ENCODE data around the gene RERE.
A peak's percentile ranks its signal among the peaks of the same experiment; 100 is the strongest.

Gene RERE

DNA sequence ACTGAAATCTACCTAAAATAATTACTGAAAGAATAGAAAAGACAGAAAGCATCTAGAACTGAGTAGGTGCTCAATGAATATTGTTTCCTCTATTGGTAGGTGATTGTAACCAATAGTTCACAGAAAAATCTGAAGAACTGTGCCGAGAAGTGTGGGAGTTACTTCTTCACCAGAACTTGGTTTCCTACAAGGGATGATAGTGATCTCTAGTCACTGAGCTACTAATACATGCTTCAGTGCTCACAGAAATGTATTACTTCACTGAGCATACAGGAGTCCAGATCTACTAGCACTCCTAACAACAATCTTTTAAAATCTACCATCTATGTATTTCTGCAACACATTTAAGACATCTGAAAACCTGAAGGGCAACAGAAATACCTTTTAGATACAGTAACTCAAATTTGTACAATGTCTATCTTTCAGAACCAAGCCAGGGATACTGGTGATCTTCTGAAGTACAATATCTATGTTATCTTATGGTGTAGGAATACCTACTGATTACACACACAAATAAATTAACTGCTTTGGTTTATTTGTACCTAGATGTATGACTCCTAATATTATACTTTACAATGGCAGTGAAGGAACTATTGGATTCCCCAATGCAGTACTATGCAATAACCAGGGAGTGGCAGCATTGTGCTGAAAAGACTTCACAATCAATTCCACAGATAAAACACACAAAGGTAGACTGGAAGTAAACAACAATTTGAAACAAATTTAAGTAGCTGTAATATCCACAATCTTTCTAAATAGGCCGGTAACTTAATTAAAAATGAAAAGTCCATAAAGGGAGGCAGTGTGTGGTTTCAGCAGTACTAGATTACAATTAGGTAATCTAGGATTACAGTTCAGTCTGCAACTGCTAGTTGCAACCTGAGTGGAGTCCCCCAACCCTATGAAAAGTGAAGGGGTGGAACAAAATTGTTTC, 256.6 kb downstream of the RERE start:
- H3K4me3 ChIP-seq (ENCODE audit: low read depth in 1 of 2, low read length in 1 of 2), result no peak overlapping the region
- peaks cover 4 to 8% of the 10 kb centered on the region in 2 experiments for H3K4me1 ChIP-seq (ENCODE audit: control insufficient read depth in 1 of 2, insufficient read depth in 1 of 2, low read depth in 1 of 2, low read length in 1 of 2)

DNA sequence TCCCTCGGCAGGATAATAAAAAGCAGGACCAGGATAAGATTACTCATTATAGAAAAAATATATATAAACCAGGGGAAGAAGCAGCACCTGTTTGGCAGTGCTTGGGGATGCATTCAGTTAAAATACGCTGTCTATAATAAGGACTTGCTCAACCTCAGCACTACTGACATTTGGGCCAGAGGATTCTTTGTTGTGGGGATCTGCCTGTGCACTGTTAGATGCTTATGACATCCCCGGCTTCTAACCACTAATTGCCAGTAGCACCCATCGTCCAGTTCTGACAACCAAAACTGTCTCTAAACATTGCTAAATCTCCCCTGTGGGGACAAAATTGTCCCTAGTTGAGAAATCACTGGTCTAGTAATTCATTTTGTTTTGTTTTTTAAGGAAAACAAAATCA, 257.4 kb downstream of the RERE start:
- H3K9me3 ChIP-seq, result no peaks in the 10 kb centered on the region
- no peak overlapping the region for H3K4me3 ChIP-seq (ENCODE audit: low read depth in 1 of 2, low read length in 1 of 2)
- H3K36me3 ChIP-seq, result no peaks in the 10 kb centered on the region
- H3K27ac ChIP-seq, result no peak overlapping the region
- TF ChIP-seq, protein P1, sequence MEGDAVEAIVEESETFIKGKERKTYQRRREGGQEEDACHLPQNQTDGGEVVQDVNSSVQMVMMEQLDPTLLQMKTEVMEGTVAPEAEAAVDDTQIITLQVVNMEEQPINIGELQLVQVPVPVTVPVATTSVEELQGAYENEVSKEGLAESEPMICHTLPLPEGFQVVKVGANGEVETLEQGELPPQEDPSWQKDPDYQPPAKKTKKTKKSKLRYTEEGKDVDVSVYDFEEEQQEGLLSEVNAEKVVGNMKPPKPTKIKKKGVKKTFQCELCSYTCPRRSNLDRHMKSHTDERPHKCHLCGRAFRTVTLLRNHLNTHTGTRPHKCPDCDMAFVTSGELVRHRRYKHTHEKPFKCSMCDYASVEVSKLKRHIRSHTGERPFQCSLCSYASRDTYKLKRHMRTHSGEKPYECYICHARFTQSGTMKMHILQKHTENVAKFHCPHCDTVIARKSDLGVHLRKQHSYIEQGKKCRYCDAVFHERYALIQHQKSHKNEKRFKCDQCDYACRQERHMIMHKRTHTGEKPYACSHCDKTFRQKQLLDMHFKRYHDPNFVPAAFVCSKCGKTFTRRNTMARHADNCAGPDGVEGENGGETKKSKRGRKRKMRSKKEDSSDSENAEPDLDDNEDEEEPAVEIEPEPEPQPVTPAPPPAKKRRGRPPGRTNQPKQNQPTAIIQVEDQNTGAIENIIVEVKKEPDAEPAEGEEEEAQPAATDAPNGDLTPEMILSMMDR (IDR thresholded peaks at IDR 0.05), result no peak
- no peaks in the 10 kb centered on the region for H3K27me3 ChIP-seq
- peaks cover 4 to 8% of the 10 kb centered on the region in 2 experiments for H3K4me1 ChIP-seq (ENCODE audit: control insufficient read depth in 1 of 2, insufficient read depth in 1 of 2, low read depth in 1 of 2, low read length in 1 of 2)

More for the DNA sequence above, 256.6 kb downstream of the RERE start:
- TF ChIP-seq, protein P1 (IDR thresholded peaks at IDR 0.05), result peak; percentile 95
- Histone ChIP-seq H3K9me3 (no peaks in the 10 kb centered on the region), H3K27me3 (no peaks in the 10 kb centered on the region), H3K36me3 (no peaks in the 10 kb centered on the region), H3K27ac (no peak overlapping the region)

DNA sequence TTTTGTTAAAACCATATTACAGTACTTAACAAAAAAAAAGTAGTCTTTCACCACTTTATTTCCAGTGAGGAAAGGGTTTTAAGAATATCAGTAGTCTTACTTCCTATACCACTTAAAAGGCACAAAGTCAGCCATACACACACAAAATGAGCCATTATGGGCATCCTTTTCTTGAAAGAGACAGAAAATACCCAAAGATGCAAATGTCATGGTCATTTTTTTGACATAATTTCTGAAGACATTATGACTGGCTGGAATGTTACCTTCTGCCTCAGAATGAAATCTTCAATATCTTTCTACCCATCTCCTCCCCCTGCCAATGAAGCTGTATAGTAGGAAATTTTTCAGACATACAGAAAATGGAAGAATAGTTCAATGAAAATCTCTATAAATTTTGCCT, 261.9 kb downstream of the RERE start:
- no peak overlapping the region for H3K4me3 ChIP-seq (ENCODE audit: low read depth in 1 of 2, low read length in 1 of 2)
- H3K9me3 ChIP-seq, result no peaks in the 10 kb centered on the region
- H3K36me3 ChIP-seq, result no peaks in the 10 kb centered on the region
- peaks cover 0 to 4% of the 10 kb centered on the region in 2 experiments for H3K4me1 ChIP-seq (ENCODE audit: control insufficient read depth in 1 of 2, insufficient read depth in 1 of 2, low read depth in 1 of 2, low read length in 1 of 2)
- H3K27me3 ChIP-seq, result no peaks in the 10 kb centered on the region
- no peak overlapping the region for H3K27ac ChIP-seq
- TF ChIP-seq, protein P1 (IDR thresholded peaks at IDR 0.05), result no peak

DNA sequence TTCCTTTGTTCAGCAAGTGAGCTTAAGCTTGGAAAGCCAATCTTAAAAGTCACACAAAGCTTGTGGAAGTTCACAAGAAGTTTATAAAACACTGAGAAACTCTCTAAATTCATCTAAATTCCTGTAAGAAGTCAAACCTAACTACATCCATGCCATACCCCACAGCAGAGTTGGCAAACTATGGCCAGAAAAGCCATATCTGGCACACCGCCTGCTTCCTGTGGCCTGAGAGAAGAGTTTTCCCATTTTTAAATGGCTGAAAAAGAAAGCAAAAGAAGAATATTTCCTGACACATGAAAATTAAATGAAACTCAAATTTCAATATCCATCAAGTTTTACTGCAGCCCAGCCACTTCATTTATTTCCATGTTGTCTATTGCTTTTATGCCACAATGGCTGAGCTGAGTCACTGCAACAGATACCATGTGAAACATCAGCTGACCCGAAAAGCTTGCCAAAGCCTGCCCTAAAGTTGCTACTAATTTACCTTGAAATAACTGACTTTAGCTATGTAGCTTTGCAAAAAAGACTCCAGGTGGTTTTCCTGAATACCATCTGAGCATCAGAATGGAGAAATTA, 262.4 kb downstream of the RERE start:
- Histone ChIP-seq H3K27ac (no peak overlapping the region), H3K9me3 (no peaks in the 10 kb centered on the region), H3K36me3 (no peaks in the 10 kb centered on the region), H3K4me3 (ENCODE audit: low read depth in 1 of 2, low read length in 1 of 2) (no peak overlapping the region), H3K27me3 (no peaks in the 10 kb centered on the region), H3K4me1 (ENCODE audit: control insufficient read depth in 1 of 2, insufficient read depth in 1 of 2, low read depth in 1 of 2, low read length in 1 of 2) (peaks cover 0 to under 1% of the 10 kb centered on the region in 2 experiments)
- TF ChIP-seq, protein P1 (IDR thresholded peaks at IDR 0.05), result no peak

DNA sequence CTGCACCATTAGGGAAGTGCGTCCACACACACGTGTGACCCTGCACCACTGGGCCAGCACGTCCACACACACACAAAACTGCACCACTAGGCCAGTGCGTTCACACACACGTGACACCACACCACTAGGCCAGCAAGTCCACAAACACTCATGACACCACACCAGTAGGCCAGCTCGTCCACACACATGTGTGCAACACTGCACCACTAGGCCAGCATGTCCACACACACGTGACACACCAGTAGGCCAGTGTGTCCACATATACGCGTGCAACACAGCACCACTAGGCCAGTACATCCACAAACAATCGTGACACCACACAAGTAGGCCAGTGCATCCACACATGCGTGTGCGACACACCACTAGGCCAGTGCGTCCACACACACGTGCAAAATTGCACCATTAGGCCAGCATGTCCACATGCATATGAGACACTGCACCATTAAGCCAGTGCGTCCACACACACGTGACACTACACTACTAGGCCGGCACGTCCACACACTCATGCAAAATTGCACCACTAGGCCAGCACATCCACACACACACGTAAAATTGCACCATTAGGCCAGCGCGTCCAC, 264.5 kb downstream of the RERE start:
- Histone ChIP-seq H3K27ac (no peak overlapping the region), H3K4me3 (ENCODE audit: low read depth in 1 of 2, low read length in 1 of 2) (no peak overlapping the region), H3K27me3 (no peaks in the 10 kb centered on the region), H3K36me3 (no peaks in the 10 kb centered on the region), H3K4me1 (ENCODE audit: control insufficient read depth in 1 of 2, insufficient read depth in 1 of 2, low read depth in 1 of 2, low read length in 1 of 2) (peaks cover 3 to 7% of the 10 kb centered on the region in 2 experiments), H3K9me3 (no peaks in the 10 kb centered on the region)
- TF ChIP-seq, protein P1 (IDR thresholded peaks at IDR 0.05), result no peak

Measured in neutrophil (primary cell).